IPS DF 6.9 (cell line): Measurements from ENCODE around the gene MGARP.
"Not testable (repeated sequence)": the region's sequence is repeated elsewhere in the genome, so short reads cannot be mapped to it uniquely, and the experiment has no call there.

Experiments used
- DNase-seq: peaks from one replicate; pipeline ENCODE4 v3.0.0-alpha.2; 2013; ENCODE audit warnings: low read depth, low spot score
- H3K27ac ChIP-seq: one replicate; pipeline ENCODE4 v1.5.1; 2013; ENCODE audit warnings: low read length, control low read depth
- H3K27me3 ChIP-seq: 2 replicates; pipeline ENCODE4 v1.6.1; 2013; ENCODE audit warnings: mild to moderate bottlenecking, low read length; ENCODE audit not compliant: control insufficient read depth, insufficient read depth
- H3K36me3 ChIP-seq: 2 replicates; pipeline ENCODE4 v1.6.1; 2013; ENCODE audit warnings: low read length; ENCODE audit not compliant: control insufficient read depth, insufficient read depth
- H3K4me1 ChIP-seq: 2 replicates; pipeline ENCODE4 v1.6.1; 2013; ENCODE audit warnings: low read length; ENCODE audit not compliant: control insufficient read depth, insufficient read depth
- H3K4me3 ChIP-seq: 2 replicates; pipeline ENCODE4 v1.5.1; 2013; ENCODE audit warnings: mild to moderate bottlenecking, low read length
- H3K9me3 ChIP-seq: 2 replicates; pipeline ENCODE4 v1.6.1; 2013; ENCODE audit warnings: low read length, inconsistent platforms; ENCODE audit not compliant: control insufficient read depth, insufficient read depth
- WGBS: extraction: QIAGEN DNeasy Blood & Tissue Kit; methylation state at CpG from one replicate; pipeline ENCODE4 v1.1.7; 2013; ENCODE audit warnings: mixed read lengths, missing lambda C conversion rate; ENCODE audit not compliant: insufficient read length, insufficient coverage; 5-methylcytosine and 5-hydroxymethylcytosine counted together

MGARP gene

DNA sequence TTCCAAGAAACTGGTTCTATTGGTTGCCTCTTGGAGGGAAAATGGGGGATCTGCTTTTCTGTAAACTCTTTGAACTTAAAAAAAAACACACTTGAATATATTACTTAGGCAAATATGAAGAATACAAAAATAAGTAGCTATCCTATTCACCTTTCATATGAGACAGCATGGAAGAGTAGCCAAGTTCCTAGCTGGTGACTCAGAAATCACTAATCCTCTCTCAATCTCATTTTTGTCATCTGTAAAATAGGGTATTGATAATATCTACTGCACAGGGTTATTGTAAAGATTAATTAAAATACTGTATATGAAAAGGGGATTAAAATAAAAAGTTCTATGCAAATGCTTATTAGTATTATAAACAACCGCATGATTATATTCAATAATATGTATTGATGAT, 12.7 kb downstream of the MGARP start:
- no CpG with 5 or more reads among the region's 1 CpG for WGBS
- no peak for DNase-seq
- no peaks in the 10 kb centered on the region for H3K27me3 ChIP-seq
- no peak overlapping the region for H3K4me3 ChIP-seq
- no peaks in the 10 kb centered on the region for H3K36me3 ChIP-seq
- no peak overlapping the region for H3K27ac ChIP-seq
- H3K4me1 ChIP-seq = no peaks in the 10 kb centered on the region
- H3K9me3 ChIP-seq = no peaks in the 10 kb centered on the region

GRCh38 chr4:139266583-139267257, 13.3 kb downstream of the MGARP start:
- no peaks in the 10 kb centered on the region for H3K36me3 ChIP-seq
- H3K4me1 ChIP-seq = no peaks in the 10 kb centered on the region
- H3K9me3 ChIP-seq = no peaks in the 10 kb centered on the region
- no peak overlapping the region for H3K4me3 ChIP-seq
- H3K27me3 ChIP-seq = no peaks in the 10 kb centered on the region
- WGBS = no CpG with 5 or more reads among the region's 14 CpGs
- H3K27ac ChIP-seq = no peak overlapping the region
- DNase-seq = no peak

GRCh38 chr4:139266208-139266582, 13.8 kb downstream of the MGARP start:
- Histone ChIP-seq H3K27ac (no peak overlapping the region), H3K4me3 (no peak overlapping the region)

DNA sequence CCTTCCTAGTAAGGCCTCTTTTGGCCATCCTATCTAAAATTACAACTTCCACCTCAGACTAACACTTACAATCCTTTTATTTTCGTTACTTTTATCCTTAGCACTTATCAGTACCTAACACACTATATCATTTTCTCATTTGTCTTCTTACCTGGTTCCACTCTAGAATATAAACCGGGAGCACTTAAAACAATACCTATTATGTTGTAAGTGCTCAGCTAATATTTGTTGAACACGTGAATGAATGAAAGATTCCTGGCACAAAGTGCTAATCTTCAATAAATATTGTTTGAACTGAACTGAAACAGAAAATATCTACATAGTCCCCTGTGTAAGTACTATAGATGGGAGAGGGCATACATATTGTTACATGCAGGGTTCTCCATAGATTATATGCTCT, 14.4 kb downstream of the MGARP start:
- no peaks in the 10 kb centered on the region for H3K9me3 ChIP-seq
- H3K4me3 ChIP-seq = no peak overlapping the region
- H3K27me3 ChIP-seq = no peaks in the 10 kb centered on the region
- H3K27ac ChIP-seq = no peak overlapping the region
- 100% methylated on average over 1 of the region's 3 CpGs for WGBS
- no peak for DNase-seq
- H3K36me3 ChIP-seq = no peaks in the 10 kb centered on the region
- H3K4me1 ChIP-seq = no peaks in the 10 kb centered on the region

More at GRCh38 chr4:139266208-139266582, 13.8 kb downstream of the MGARP start:
- H3K27me3 ChIP-seq = no peaks in the 10 kb centered on the region
- H3K9me3 ChIP-seq = no peaks in the 10 kb centered on the region
- no peaks in the 10 kb centered on the region for H3K36me3 ChIP-seq
- no CpG with 5 or more reads among the region's 1 CpG for WGBS
- no peaks in the 10 kb centered on the region for H3K4me1 ChIP-seq
- DNase-seq = no peak

- Histone ChIP-seq H3K9me3 (no peaks in the 10 kb centered on the region), H3K4me1 (no peaks in the 10 kb centered on the region), H3K36me3 (no peaks in the 10 kb centered on the region), H3K27ac (no peak overlapping the region), H3K4me3 (no peak overlapping the region), H3K27me3 (no peaks in the 10 kb centered on the region)
- no peak for DNase-seq
- WGBS = no CpG with 5 or more reads among the region's 2 CpGs
Observed at GRCh38 chr4:139256349-139256748, 23.7 kb downstream of the MGARP start.

- H3K27me3 ChIP-seq, DNase-seq, H3K36me3 ChIP-seq, H3K4me3 ChIP-seq, H3K9me3 ChIP-seq, H3K27ac ChIP-seq, H3K4me1 ChIP-seq: not testable (repeated sequence)
- WGBS = no CpG with 5 or more reads among the region's 6 CpGs
Observed at GRCh38 chr4:139255581-139255980, 24.4 kb downstream of the MGARP start.

DNA sequence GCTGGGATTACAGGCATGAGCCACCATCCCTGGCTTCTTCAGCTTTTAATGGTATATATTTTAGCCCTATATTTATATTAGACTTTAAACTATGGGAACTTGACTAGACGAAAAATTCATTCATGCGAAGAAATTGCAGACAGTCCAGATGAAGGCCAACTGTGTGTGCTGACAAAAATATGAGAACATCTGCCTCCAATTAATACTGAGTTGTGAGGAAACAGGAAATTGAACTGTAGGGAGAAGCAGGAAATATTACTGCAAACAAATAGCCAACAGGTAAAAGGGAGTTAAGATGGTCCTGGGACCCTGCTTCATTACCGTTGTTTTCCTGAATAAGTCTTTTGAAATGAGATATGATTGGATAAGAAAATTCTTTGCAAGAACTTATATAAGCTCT, 26.3 kb downstream of the MGARP start:
- DNase-seq = no peak
- Histone ChIP-seq H3K9me3 (no peaks in the 10 kb centered on the region), H3K4me1 (no peaks in the 10 kb centered on the region), H3K4me3 (no peak overlapping the region), H3K27me3 (no peaks in the 10 kb centered on the region), H3K36me3 (no peaks in the 10 kb centered on the region), H3K27ac (no peak overlapping the region)
- WGBS = no CpG with 5 or more reads among the region's 3 CpGs

GRCh38 chr4:139253046-139253445, 27.0 kb downstream of the MGARP start:
- H3K27ac ChIP-seq = no peak overlapping the region
- H3K4me1 ChIP-seq = no peaks in the 10 kb centered on the region
- no peaks in the 10 kb centered on the region for H3K36me3 ChIP-seq
- DNase-seq = no peak
- no peak overlapping the region for H3K4me3 ChIP-seq
- H3K27me3 ChIP-seq = no peaks in the 10 kb centered on the region
- no peaks in the 10 kb centered on the region for H3K9me3 ChIP-seq

DNA sequence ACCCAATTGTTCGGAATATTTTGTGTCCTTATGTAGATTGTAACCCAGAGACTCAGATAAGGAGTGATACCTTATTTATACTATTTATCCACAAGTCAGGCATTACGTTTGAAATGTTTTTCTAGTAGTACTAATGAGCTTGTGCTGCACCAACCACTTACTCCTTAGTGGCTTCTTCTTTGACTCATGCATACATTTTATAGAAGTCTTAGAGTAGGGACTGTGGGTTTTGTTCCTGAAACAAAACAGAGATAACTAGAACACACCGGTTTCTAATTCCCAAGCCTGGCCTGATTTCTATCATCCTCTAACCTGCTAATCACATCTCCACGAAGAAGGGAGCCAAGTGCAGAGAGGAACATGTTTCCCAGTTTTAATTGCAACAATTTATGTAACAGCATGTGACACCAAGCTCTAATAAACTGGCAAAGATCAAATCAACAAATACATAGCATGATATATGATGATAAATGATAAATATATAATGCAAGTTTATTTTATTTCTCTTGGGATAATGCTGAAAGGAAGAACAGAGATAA, 32.3 kb downstream of the MGARP start:
- WGBS = no CpG with 5 or more reads among the region's 4 CpGs

DNA sequence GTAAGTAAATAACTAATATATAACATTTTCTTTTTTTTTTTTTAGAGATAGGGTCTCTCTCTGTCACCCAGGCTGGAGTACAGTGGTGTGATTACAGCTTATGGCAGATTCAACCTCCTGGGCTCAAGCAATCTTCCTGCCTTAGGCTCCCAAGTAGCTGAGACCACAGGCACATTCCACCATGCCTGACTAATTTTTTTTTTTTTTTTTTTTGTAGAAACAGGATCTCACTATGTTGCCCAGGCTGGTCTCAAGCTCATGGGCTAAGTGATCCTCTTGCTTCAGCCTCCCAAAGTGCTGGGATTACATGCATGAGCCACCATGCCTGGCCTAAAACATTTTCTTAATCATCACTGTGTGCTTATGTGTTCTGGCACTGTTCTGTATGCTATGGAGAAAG, 32.8 kb downstream of the MGARP start:
- H3K27me3 ChIP-seq = no peaks in the 10 kb centered on the region
- peaks cover 1% of the 10 kb centered on the region for H3K4me1 ChIP-seq

More for the DNA sequence above, 32.3 kb downstream of the MGARP start:
- Histone ChIP-seq H3K4me3 (no peak overlapping the region), H3K4me1 (no peaks in the 10 kb centered on the region), H3K9me3 (no peaks in the 10 kb centered on the region), H3K36me3 (no peaks in the 10 kb centered on the region), H3K27me3 (no peaks in the 10 kb centered on the region), H3K27ac (no peak overlapping the region)
- no peak for DNase-seq

GRCh38 chr4:139246166-139246565, 33.9 kb downstream of the MGARP start:
- no peaks in the 10 kb centered on the region for H3K27me3 ChIP-seq
- no peaks in the 10 kb centered on the region for H3K9me3 ChIP-seq
- no peak overlapping the region for H3K27ac ChIP-seq
- DNase-seq = no peak
- H3K4me1 ChIP-seq = peaks cover 5% of the 10 kb centered on the region
- H3K4me3 ChIP-seq = no peak overlapping the region
- no CpG with 5 or more reads among the region's 3 CpGs for WGBS
- no peaks in the 10 kb centered on the region for H3K36me3 ChIP-seq

More for the DNA sequence above, 32.8 kb downstream of the MGARP start:
- Histone ChIP-seq H3K27ac (no peak overlapping the region), H3K9me3 (no peaks in the 10 kb centered on the region), H3K36me3 (no peaks in the 10 kb centered on the region), H3K4me3 (no peak overlapping the region)
- DNase-seq = no peak
